Activated naive CD4-positive, alpha-beta T cell treated with anti-CD3 and anti-CD28 coated beads, Interleukin-2, amount 50 U/mL, for 72 hours (primary cell): ENCODE results near the gene INPP4B. TPM values are rescaled to one million over a fixed set of nuclear protein-coding genes. Genes with fewer than 3 reads are reported as not detected.

Source experiments
- ATAC-seq, 2 donors: fragments of 150-1000 bp; cut with Tn5 transposase; 2 replicates each; pipeline ENCODE4 v1.10.0; 2021; ENCODE audit warnings: mild to moderate bottlenecking in 2 of 2, moderate library complexity in 2 of 2
- DNase-seq, 2 donors: peaks; one replicate each; pipeline ENCODE4 v3.0.0; 2021 to 2022; ENCODE audit warnings: low spot score in 2 of 2
- H3K27ac Mint-ChIP-seq, 2 donors: one replicate each; pipeline ENCODE4 v1.8.0; 2022; ENCODE audit warnings: mild to moderate bottlenecking in 2 of 2, mixed read lengths in 2 of 2
- H3K36me3 Mint-ChIP-seq, 2 donors: one replicate each; pipeline ENCODE4 v1.8.0; 2022; ENCODE audit warnings: mixed read lengths in 2 of 2
- H3K9me3 Mint-ChIP-seq, 2 donors: one replicate each; pipeline ENCODE4 v1.8.0; 2022; ENCODE audit warnings: mixed read lengths in 2 of 2
- total RNA-seq, 2 donors: library from RNA; stranded (reverse); gene quantifications; one replicate each; pipeline ENCODE4 v1.2.3, GENCODE V29; 2022

INPP4B gene
- total RNA-seq, 2 donors from 2014 or later: 63.9 to 81.3 TPM

DNA sequence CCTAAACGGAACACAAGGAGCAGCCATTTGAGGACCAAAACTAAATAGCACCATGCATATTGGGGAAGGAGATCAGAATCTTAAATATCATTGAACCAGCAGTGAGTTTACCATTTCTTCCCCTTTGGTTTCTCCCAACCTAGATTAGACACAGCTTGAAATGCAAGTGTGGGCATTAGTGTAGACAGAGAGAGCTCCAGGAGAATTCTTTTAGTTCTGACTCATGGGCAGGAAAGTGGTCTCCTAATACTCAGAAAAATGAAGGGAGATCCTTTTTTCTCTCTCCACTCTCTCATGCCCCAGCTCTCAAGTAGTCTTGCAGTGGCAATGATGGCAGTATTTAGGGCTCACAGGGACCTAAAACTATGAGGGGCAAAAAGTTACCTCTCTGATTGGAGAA lies 567.9 kb downstream of the INPP4B start:
- DNase-seq (no peak), ATAC-seq (no peak)
- Mint-ChIP-seq H3K36me3 (peaks cover 6% of the 10 kb centered on the region in 2 donors), H3K9me3 (no peaks in the 10 kb centered on the region), H3K27ac (no peak overlapping the region)

DNA sequence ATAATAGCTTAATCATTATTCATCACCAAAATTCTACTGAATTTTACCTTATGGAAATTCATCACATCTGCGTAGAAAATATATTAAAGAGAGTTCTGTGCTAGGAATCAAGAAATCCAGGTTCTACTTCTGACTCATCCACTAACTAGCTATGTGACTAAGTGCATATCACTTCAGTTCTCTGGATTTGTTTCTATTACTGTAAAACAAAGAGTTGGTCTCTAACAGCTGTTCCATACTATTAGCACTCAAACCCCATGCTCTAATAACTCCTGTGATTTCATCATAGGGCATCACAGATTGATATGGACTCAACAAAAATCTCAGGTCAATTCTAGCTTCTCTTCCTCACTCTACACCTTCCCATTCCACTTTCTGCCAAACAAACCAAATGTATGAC lies 572.0 kb downstream of the INPP4B start:
- ATAC-seq (peak; percentile 58 to 84), DNase-seq (no peak)
- H3K27ac Mint-ChIP-seq: peak overlapping the region; percentile 32 to 78
- peaks cover 6 to 23% of the 10 kb centered on the region in 2 donors for H3K36me3 Mint-ChIP-seq
- H3K9me3 Mint-ChIP-seq: no peaks in the 10 kb centered on the region

DNA sequence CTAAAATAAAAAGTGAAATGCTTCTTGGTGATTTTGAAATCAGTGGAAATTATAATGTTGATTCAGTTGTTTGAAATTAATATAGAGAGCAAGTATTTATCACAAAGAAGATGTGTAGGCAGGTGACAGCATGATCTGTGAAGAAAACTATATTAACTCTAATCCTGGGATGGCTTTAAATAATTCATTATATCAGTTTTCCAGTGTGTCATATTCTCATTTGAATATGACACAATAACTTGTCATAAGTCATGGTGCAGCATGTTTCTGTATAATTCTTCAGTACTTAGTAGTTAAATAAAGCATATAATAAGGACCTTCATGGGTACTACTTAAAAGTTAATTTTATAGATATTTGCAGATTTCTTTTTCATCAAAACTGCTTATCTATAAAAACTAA lies 573.6 kb downstream of the INPP4B start:
- Mint-ChIP-seq H3K36me3 (peaks cover 0 to 34% of the 10 kb centered on the region in 2 donors), H3K27ac (peak overlapping the region in 1 of 2 donors; percentile 36), H3K9me3 (no peaks in the 10 kb centered on the region)
- ATAC-seq (peak; percentile 27 to 33), DNase-seq (no peak)

DNA sequence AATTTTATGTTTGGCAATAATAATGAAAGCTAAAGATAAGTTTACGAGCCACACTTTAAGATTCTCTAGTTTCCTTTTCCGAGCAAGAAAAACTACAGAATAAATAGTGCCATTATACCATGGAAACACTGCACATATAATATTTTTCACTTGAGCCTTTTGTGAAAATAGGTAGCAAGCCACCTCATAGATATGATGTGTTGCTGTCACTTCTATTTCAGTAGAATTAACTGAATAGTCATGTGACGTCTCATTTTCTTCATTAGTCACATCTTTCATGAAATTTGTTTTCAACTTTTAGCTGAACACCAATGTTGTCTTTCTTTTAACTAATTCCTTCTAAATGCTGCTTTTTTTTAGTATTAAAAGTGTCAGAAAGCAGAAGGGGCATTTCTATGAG lies 574.3 kb downstream of the INPP4B start:
- Mint-ChIP-seq H3K36me3 (peaks cover 0 to 34% of the 10 kb centered on the region in 2 donors), H3K9me3 (no peaks in the 10 kb centered on the region), H3K27ac (no peak overlapping the region)
- ATAC-seq: no peak
- DNase-seq: no peak

DNA sequence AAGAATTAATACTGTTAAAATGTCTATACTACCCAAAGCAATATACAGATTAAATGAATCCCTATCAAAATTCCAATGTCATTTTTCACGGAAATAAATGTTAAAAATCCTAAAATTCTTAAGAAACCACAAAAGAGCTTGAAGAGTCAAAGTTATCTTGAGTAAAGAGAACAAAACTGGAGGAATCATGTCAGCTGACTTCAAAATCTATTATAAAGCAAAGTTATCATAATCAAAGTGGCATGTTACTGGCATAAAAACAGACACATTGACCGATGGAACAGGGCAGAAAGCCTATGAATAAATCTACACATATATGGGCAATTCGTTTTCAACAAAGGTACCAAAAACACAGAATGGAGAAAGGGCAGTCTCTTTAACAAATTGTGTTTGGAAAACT lies 579.0 kb downstream of the INPP4B start:
- H3K9me3 Mint-ChIP-seq: no peaks in the 10 kb centered on the region
- ATAC-seq: no peak
- peak overlapping the region in 1 of 2 donors; percentile 25 for H3K27ac Mint-ChIP-seq
- H3K36me3 Mint-ChIP-seq: peaks cover 5 to 67% of the 10 kb centered on the region in 2 donors
- no peak for DNase-seq

DNA sequence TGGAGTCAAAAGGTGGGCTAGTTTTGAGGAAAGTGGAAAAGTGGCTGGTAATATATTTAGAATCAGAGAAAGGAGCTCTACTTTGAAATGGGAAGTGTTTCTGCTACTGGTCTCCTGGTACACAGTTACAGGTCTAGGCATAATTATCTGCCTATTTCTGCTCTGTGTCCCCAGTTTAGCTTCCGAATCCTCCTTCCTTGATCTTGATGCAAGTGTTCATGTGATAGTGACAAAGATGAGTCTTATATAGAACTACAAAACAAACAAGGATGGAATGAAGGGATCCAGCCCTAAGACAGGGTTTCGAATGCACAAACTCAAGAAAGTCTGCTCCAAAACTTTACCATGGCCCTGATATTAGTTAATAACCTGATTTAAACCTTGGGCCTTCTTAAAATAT lies 580.2 kb downstream of the INPP4B start:
- Mint-ChIP-seq H3K9me3 (no peaks in the 10 kb centered on the region), H3K27ac (peak overlapping the region; percentile 85 to 87), H3K36me3 (peaks cover 8 to 71% of the 10 kb centered on the region in 2 donors)
- no peak for DNase-seq
- ATAC-seq: no peak

DNA sequence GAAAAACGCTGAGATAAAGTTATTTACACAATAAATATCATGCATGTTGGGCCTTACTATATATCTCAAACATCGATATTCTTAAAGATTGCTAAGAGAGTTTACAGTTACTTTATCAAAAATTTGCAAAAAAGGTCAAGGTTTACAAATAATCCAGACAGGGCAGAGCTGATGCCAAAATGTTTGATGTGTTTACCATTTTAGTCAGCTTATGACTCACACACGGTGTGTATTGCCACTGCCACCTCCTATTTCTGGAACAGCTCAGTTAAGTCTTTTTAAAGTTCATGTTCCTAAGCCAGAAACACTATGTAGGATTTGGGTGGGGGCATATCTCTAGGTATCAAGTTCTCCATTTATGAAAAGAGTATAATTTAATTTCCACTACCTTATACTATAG lies 580.6 kb downstream of the INPP4B start:
- DNase-seq (no peak), ATAC-seq (peak; percentile 95 to 96)
- Mint-ChIP-seq H3K27ac (peak overlapping the region; percentile 85 to 87), H3K36me3 (peaks cover 12 to 71% of the 10 kb centered on the region in 2 donors), H3K9me3 (no peaks in the 10 kb centered on the region)

DNA sequence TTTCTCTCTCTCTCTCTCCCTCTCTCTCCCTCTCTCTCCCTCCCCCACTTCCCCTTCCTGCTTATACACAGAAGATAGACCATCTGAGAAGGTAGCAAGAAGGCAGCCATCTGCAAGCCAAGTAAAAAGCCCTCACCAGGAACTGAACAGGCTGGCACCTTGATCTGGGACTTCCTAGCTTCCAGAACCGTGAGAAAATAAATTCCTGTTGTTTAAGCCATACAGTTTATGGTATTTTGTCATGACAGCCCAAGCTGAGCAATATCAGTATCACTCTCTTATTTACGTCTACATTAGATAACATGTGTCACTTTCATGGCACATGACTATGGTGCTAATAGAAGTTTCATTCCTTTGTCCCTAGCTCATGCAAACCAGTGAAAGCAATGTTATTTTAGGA lies 581.1 kb downstream of the INPP4B start:
- ATAC-seq (peak; percentile 23 to 35), DNase-seq (no peak)
- peak overlapping the region in 1 of 2 donors; percentile 87 for H3K27ac Mint-ChIP-seq
- peaks cover 12 to 71% of the 10 kb centered on the region in 2 donors for H3K36me3 Mint-ChIP-seq
- H3K9me3 Mint-ChIP-seq: no peaks in the 10 kb centered on the region

DNA sequence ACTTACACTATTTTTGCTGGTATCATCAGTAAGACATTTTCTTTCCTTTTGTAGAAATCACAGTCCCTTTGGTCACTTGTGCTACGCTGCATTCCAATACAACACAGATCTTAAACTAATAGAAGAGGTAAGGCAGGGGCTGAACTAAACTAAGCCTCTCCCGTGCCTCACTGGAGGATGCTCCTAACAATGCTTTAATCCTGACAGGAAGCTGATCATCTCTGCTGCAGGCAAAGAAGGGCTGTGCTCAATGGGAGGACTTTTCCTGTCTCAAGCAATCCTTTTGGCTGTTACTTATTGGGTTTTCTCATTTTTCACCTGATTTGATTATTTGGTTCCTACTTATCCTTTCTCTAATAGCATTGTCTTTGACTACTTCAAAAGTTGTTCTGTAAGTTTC lies 583.1 kb downstream of the INPP4B start:
- H3K36me3 Mint-ChIP-seq: peaks cover 20 to 76% of the 10 kb centered on the region in 2 donors
- peak overlapping the region in 1 of 2 donors; percentile 19 for H3K27ac Mint-ChIP-seq
- no peaks in the 10 kb centered on the region for H3K9me3 Mint-ChIP-seq
- DNase-seq (no peak), ATAC-seq (no peak)

DNA sequence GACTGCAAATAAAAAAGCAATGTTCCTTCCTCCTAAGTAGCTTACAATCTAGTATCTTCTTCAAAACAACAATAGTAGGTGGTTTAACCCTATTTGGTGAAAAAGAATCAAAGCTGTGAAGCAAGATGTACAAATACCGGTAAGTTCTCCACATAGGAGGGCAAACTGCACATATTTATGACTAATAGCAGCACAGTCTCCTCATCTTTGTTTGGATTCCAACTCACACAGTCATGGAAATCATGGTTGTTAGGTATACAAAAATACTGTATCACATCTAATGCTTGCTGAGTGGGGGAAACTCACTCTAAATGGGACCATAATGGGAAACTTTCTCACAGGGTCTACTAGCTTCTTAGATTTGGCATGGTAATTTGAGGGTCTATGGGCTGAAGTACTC lies 597.2 kb downstream of the INPP4B start:
- Mint-ChIP-seq H3K36me3 (peaks cover 21 to 54% of the 10 kb centered on the region in 2 donors), H3K27ac (no peak overlapping the region), H3K9me3 (peaks cover 0 to 5% of the 10 kb centered on the region in 2 donors)
- ATAC-seq (no peak), DNase-seq (no peak)

DNA sequence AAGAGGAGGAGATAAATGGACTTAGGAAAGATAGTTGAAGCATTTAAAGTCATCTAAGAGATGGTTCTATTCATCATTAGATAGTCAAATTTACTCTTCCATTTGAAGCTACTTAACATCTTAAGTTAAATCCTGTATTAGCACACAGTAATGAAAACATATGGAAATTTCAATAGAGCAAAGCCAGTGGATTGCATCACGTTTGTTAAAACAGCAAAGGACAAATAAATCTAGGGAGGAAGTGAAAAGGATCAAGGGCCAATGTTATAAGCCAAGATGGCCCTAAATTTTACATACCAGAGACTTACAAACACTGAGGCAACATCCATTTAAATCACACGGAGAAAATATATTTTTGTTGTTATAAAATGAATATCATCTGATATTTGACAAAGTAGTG lies 602.8 kb downstream of the INPP4B start:
- no peak for ATAC-seq
- no peak for DNase-seq
- peaks cover 22 to 31% of the 10 kb centered on the region in 2 donors for H3K36me3 Mint-ChIP-seq
- no peak overlapping the region for H3K27ac Mint-ChIP-seq
- peaks cover 0 to 5% of the 10 kb centered on the region in 2 donors for H3K9me3 Mint-ChIP-seq

DNA sequence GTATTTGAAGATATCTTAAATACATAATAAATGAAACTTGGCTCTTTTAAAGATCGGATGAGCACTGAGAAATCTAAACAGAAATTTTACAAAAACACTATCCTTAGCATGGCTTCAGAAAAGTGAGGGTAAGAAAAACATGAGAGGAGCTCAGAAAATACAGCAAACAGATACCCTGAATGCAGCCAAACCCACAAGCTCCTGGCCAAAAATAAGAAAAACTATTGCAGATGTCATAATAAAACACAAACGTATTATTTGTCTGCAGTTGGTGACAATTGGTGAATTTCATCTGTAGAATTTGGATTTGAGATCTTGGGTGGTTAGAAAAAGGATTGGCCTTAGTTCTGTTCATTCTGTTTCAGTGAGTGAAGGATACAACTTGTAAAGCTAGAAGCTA lies 603.9 kb downstream of the INPP4B start:
- ATAC-seq (no peak), DNase-seq (no peak)
- no peaks in the 10 kb centered on the region for H3K9me3 Mint-ChIP-seq
- no peak overlapping the region for H3K27ac Mint-ChIP-seq
- peaks cover 15 to 20% of the 10 kb centered on the region in 2 donors for H3K36me3 Mint-ChIP-seq

DNA sequence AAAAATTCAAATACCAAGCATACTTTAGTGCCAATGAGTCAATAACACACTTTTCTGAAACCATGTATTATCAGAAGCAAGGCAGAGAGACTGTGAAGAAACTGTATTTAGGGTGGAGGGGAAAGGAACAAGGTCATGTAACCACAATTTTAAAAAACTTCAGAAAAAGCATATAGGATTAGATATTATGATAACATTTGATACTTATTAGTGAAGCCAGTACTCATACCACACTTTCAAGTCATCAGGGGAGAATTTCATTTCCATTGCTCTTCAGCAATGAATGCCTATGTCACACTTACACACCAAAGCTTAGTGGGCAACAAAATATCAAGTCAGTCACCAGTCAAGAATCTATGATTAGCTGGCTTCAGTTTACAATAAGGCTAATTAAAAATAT lies 607.5 kb downstream of the INPP4B start:
- Mint-ChIP-seq H3K27ac (peak overlapping the region in 1 of 2 donors; percentile 70), H3K9me3 (no peaks in the 10 kb centered on the region)
- no peak for ATAC-seq

DNA sequence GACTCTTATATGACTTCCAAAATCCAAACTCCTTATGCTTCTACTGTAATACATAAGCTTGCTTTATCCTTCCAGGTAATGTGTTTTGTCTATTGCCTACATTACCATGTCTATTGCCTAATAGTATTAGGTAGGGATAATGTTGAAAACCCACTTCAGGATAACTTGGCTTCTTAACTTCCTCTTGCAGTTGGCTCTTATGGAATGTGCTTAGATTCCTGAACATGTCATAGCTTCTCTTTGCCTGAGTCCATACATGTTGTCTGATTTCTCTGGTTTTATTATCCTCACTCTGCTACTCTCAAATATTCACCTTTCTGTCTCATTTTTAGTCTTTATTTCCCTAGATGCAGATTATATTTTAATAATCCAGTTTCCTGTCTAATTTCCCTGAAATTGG lies 609.8 kb downstream of the INPP4B start:
- H3K27ac Mint-ChIP-seq: peak overlapping the region in 1 of 2 donors; percentile 60
- no peaks in the 10 kb centered on the region for H3K9me3 Mint-ChIP-seq
- ATAC-seq (no peak), DNase-seq (no peak)
- peaks cover 9 to 18% of the 10 kb centered on the region in 2 donors for H3K36me3 Mint-ChIP-seq

More for the DNA sequence above, 607.5 kb downstream of the INPP4B start:
- DNase-seq: no peak
- peaks cover 13 to 17% of the 10 kb centered on the region in 2 donors for H3K36me3 Mint-ChIP-seq

DNA sequence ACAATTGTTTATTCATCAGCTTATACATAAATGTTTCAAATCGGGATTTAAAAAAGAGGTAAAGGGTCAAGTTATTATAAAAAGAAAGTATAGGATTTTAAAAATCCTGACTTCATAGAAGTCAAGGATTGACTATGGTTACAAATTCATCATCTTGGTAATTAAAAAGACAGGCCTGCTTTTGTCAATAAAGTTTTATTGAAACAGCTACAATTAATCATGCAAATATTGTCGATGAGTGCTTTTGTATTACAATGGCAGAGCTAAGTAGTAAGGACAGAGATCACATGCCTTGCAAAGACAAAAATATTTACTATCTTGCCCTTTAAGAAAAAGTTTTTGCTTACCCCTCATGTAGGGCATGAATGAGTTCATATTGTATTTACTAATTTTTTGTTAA lies 614.3 kb downstream of the INPP4B start:
- no peak for ATAC-seq
- Mint-ChIP-seq H3K36me3 (peaks cover 9 to 26% of the 10 kb centered on the region in 2 donors), H3K9me3 (no peaks in the 10 kb centered on the region), H3K27ac (no peak overlapping the region)
- DNase-seq: no peak

DNA sequence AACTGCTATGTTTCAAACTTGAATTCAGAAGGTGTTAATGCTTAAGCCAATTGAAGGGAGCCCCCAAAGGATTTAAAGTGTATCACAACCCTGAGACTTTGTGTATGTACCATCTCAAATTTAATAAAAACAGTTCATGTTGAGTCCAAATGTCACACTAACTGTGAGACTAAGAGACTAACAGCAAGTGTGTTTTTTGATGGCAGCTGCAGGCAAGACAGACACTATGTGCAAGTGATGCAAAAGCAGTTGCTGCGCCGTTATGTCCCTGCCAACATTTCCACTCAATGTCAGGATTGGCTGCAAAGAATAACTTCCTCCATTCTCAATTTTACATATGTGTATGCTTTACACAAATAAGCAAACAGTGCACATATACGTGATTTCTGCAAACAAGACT lies 615.1 kb downstream of the INPP4B start:
- ATAC-seq (no peak), DNase-seq (no peak)
- H3K27ac Mint-ChIP-seq: no peak overlapping the region
- no peaks in the 10 kb centered on the region for H3K9me3 Mint-ChIP-seq
- peaks cover 6 to 23% of the 10 kb centered on the region in 2 donors for H3K36me3 Mint-ChIP-seq

DNA sequence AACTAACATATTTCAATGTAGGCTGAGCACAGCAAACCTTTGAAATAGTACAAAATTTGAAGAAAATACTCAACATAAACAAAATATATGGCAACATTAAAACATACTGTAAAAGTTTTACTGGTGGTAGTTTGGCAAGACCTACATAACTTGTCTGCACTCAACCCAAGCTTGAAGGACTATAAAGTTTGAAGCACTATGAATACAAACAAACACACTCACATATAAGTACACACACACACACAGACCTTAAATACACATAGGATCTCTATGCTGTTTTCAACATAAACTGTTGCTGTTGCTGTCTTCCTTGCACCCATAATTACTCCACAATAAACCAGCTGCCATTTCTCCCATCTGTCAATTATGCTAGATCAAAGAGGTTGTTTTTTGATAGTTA lies 620.1 kb downstream of the INPP4B start:
- ATAC-seq (no peak), DNase-seq (no peak)
- H3K36me3 Mint-ChIP-seq: peaks cover 6 to 31% of the 10 kb centered on the region in 2 donors
- no peaks in the 10 kb centered on the region for H3K9me3 Mint-ChIP-seq
- no peak overlapping the region for H3K27ac Mint-ChIP-seq

DNA sequence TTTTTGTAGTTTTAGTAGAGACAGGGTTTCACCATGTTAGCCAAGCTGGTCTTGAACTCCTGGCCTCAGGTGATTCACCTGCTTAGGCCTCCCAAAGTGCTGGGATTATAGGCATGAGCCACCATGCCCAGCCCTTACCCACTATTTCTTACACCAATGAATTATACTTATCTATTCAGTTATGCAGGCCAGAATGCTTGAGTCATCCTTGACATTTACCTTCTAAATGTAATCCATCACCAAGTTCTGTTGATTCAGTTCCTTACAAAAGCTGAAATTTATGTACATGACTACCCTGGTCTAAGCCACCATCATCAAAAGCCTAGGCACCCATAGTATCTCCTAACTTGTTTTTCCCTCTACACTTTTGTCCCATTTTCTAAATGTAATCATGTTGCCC lies 624.0 kb downstream of the INPP4B start:
- Mint-ChIP-seq H3K27ac (peak overlapping the region; percentile 27 to 40), H3K36me3 (peaks cover 6 to 22% of the 10 kb centered on the region in 2 donors), H3K9me3 (no peaks in the 10 kb centered on the region)
- ATAC-seq (peak in 1 of 2 donors; percentile 67), DNase-seq (no peak)
